Measurements from ENCODE around the gene PCGF2.

Gene PCGF2

DNA sequence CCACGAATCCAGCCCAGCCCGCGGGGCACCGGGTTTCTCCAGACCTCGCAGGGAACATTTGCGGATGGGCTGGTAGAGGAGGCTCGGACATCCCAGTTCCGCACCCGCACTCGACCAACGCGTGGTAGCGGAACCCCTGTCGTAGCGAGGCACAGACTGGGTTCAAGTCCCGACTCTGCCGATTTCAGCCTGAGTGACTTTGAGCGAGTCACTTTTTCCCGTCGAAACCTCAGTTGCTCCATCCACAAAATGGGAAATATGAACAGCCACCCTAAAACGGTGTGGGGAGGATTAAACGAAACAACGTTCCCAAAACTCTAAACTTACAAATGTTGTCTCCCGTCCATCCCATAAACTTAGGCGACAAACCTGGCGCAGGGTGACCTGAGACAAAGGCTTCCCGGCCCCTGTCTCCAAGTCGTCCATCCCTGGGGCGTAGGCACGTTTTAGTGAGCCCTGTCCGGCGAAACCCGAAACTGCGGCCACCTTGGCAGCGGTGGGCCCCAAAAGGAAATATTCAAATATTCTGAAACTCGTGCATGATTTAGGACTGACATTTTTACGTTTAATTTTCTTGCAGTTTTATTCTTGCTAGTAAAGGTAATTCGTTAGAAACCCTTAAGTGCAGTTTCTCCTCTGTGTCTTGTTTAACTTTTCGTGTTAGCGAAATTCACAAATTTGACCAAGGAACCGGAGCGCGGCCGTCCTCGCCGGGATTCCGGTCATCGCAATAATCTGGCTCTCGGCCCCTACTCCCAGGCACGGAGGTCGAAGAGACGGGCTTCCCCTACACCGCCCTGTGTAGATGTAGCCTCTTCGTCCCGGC, 45.0 kb downstream of the PCGF2 start:
- peak; percentile 16 for DNase-seq (ENCODE audit: low spot score)

DNA sequence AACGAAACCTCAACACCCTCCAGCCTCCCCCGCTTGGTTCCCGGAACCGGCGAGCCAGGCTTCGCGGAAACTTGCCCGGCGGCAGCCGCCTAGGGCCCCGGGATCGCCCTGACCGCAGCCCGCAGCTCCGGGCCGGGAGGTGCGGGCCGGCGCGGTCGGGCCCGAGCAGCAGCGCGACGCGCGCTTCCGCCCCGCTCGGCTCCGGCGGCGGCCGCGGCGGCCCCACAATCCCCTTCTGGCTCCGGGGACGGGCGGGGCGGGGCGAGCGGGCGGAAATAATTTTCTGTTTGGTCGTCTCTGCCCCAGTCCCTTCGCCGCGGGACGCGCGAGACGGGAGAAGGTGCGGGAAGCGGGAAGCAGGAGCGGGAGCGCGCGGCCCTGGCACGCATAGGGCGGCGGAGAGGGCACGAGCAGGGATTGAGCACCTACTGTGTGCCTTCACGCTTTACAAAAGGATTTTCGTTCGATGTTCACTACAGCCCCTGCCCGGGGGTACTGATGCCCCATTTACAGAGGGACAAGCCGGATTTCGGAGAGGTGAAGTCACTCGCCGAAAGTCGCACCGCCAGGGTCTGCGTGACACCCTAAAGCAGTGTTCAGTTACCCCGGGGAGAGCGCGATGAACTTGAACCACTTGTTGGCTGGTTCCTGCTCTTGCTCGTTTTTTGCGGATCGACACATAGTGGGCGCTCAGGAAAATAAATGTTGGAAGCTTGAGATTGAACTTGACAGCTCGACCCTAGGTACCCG, 45.8 kb downstream of the PCGF2 start:
- peak; percentile 68 for DNase-seq (ENCODE audit: low spot score)

DNA sequence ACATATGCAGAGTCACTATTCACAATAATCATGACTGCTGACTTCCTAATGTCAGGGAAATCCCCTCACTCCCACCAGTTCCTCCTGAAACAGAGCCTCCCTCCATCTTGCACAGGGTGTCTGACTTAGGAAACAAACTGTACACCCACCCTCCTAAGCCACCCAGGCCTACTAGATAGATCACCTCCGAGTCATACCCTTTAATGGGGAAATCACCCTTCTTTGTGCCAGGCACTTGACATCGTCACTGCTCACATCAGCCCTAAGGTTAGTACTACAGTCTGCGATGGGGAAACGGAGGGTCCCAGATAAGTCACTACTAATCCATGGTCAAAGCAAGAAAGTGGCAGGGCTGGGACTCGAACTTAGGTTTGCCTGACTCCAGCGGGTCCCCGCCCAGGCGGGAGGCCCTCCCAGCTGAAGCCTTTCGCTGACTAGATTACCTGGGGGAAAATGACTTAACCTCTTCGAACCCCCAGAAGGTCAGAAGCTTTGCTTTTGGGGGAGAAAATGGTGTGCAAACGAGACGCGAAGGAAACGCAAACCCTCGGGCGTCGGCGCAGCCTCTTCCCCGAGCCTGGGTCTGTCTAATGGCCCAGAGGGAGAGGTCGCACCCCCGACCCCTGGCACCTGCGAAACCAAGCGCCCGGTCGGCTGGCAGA, 46.5 kb downstream of the PCGF2 start:
- DNase-seq (ENCODE audit: low spot score): peak; percentile 12

DNA sequence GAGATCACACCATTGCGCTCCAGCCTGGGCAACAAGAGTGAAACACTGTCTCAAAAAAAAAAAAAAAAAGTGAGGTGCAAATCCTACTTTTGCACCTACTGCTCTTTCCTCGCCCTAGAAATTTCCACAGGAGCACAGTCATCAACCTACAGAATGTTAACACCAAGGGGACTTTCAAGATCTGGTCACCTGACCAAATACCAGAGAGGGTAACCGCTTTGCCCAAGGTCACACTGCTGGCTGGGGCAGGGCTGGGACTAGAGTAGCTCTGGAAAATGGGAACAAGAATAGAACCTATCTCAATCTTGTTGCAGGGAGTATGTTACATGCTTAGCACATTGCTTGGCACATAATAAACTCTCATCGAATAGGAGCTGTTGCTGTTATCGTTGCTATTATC, 49.4 kb downstream of the PCGF2 start:
- no peak for DNase-seq (ENCODE audit: low spot score)

DNA sequence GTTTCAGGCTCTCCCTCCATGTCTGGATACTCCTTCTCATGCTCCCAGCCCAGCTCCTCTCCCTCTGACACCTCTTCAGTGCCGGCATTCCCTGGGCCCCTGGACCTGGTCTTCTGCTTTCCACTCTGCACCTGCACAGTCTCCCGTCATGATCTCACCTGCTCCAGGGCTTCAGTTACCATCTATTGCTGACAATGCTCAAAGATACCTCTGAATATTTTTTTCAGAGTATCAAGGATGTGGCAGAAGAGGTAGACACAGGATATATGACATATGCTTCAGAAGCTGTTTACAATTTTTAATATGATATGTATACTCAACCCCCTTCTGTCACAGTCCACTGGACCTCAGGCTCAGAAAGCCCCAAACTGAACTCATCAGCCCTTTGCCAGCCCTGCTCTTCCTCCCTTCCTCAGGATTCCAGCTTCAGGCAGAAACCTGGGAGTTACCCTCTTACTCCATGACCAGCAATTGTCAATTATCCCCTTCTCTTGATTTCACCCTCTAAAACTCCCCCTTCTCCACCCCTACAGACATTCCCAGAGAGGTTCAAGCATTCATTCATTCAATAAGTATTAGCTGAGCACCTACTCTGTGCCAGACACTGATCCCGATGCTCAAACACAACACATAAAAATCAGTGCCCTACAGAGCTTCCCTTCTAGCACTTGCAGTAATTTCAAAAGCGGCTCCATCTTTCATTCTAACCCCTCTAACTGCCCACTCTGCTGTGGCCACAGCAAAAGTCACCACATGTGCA, 50.9 kb downstream of the PCGF2 start:
- DNase-seq (ENCODE audit: low spot score): no peak

DNA sequence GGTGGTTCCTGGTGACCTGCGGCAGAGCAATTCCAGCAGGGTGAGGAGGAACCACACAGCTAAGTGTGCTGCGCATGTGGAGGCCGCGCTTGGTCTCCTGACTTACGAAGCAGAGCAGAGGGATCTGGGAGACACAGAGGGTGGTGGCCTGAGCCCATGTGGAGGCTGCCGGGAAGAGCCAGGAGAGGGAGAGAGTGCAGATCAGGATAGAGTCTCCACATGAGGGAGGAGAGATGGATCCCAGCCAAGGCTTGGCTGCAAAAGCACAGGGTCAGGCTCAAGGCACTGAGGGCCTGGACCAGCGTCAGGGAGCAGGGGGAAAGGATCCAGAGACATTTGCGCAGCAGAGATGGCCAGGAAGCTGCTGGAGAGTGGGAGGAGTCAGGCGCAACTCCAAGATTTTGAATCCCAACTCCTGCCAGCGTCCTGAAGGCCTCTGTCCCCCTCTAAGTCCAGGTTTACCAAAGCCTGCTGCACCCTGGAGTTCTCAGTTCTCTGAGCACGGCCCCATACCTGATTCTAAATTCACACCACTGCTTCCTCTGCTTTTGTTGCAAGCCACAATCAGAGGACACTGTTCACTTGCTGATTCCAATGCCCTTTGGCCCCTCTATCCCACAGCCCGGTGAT, 54.3 kb downstream of the PCGF2 start:
- no peak for DNase-seq (ENCODE audit: low spot score)

DNA sequence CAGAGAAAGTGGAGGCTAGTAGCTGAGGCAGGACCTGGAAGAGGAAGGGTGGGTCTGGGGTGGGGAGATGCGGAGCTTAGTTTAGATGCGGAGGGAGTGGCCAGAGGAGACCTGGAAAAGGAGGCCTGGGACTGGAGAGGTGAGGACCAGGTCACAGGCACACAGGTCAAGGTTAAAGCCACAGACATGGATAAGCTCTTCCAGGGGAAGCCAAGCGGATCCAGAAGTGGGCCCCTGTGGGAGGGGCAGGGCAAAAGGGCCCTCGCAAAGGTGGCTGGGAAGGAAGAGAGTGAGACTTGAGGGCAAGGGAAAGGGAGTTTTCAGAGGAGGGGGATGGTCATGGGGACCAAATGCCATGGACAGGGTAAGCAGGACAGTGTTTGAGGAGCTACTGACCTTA, 57.0 kb downstream of the PCGF2 start:
- DNase-seq (ENCODE audit: low spot score): no peak

DNA sequence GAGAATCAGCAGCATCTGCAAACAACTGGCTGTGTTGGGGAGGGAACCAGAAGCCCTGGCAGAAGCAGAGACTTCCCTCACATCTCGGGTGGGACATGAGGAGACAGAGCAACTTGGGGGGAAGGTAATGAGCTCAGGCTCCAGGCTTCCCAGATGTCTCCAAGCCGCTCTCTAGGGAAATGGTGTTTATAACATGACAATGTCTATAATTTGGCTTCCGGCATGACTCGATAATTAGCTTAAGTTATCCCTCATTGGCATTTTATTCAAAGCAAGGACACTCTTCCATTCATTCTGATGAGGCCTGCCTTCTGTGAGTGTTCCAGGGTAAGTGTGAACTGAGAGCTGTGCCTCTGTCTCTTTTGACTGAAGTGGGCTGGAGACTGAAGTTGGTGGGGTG, 57.8 kb downstream of the PCGF2 start:
- no peak for DNase-seq (ENCODE audit: low spot score)

DNA sequence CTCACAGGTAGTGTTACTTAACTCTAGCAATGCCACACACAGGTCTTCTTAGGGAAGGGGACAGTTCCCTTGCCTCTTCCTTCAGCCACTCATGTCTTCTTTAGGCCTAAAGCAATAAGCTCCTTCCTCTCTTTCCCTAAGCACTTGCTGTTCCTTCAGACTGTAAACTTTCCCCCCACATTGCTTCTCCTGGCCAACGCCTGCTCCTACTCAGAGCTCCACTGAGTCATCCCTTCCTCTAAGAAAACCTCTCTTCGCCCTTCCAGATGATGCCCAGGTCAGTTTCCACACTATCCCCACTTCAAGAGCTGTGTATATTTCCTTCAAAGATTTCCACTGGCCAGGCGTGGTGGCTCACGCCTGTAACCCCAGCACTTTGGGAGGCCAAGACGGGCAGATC, 60.9 kb downstream of the PCGF2 start:
- no peak for DNase-seq (ENCODE audit: low spot score)

DNA sequence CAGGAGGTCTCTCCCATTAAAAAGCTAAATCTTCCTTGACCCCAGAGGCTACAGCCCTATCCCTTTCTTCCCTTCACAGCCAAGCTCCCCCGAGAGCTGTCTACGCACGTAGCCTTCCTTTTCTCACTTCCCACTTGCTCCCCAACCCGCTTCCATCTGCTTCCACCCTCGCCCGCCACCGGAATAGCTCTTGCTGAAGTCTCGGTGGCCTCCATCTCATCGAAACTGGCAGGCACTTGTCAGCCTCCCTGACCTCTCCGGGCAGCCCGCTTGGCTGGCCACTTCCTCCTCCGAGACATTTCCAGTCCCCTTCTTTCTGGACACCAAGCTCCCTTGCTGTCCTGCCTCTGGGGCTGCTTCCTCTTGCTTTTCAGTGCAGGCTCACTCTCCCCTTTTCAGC, 62.6 kb downstream of the PCGF2 start:
- no peak for DNase-seq (ENCODE audit: low spot score)
